H1 (cell line): ENCODE data around the gene HOXC13. TPM values are rescaled to one million over a fixed set of nuclear protein-coding genes. Genes with fewer than 3 reads are reported as not detected.

Experiments used
- CTCF ChIA-PET: fragments of 300-600 bp; sonication (Branson Sonifier 250); formaldehyde crosslinking; loops from one replicate; lab custom pipeline; 2021; ENCODE audit not compliant: partially characterized antibody; lab: Charles Lee
- POLR2A ChIA-PET: fragments of 300-600 bp; sonication (Branson Sonifier 250); formaldehyde crosslinking; loops from one replicate; lab custom pipeline; 2021; ENCODE audit warnings: inconsistent platforms; ENCODE audit not compliant: partially characterized antibody; lab: Charles Lee
- DNase-seq, 2 experiments: peaks; one replicate each; pipeline versions ENCODE4 v3.0.0 to v3.0.0-alpha.2; 2010 to 2022; ENCODE audit warnings: low spot score in 2 of 2, low read depth in 1 of 2, mixed read lengths in 1 of 2
- FAIRE-seq: peaks from 2 replicates; lab custom pipeline; 2011; peaks lifted over from hg19 to GRCh38; lab: Jason Lieb, UNC
- H2AFZ ChIP-seq: 2 replicates; pipeline ENCODE4 v1.8.1; 2012; ENCODE audit warnings: low read length, inconsistent platforms
- H2AK5ac ChIP-seq: 2 replicates; pipeline ENCODE4 v1.6.1; 2013; ENCODE audit warnings: low read depth, low read length
- H2BK120ac ChIP-seq: replicated peaks from 2 replicates; pipeline ENCODE3; 2013; ENCODE audit warnings: low read depth, low read length, inconsistent platforms
- H2BK12ac ChIP-seq: 2 replicates; pipeline ENCODE4 v1.6.1; 2013; ENCODE audit warnings: low read depth, low read length
- H2BK15ac ChIP-seq: 2 replicates; pipeline ENCODE4 v1.6.1; 2013; ENCODE audit warnings: low read length
- H2BK20ac ChIP-seq: 2 replicates; pipeline ENCODE4 v1.6.1; 2013; ENCODE audit warnings: low read length
- H2BK5ac ChIP-seq: 2 replicates; pipeline ENCODE4 v1.6.1; 2013; ENCODE audit warnings: low read depth, low read length
- H3K14ac ChIP-seq: 2 replicates; pipeline ENCODE4 v1.6.1; 2013; ENCODE audit warnings: inconsistent platforms; ENCODE audit not compliant: insufficient read length
- H3K18ac ChIP-seq: 2 replicates; pipeline ENCODE4 v1.6.1; 2013; ENCODE audit warnings: low read length; ENCODE audit errors: extremely low read depth
- H3K23ac ChIP-seq: 2 replicates; pipeline ENCODE4 v1.6.1; 2013; ENCODE audit warnings: inconsistent platforms; ENCODE audit not compliant: insufficient read length
- H3K23me2 ChIP-seq: 2 replicates; pipeline ENCODE4 v1.6.1; 2013; ENCODE audit warnings: low read depth, low read length
- H3K27ac ChIP-seq: 2 replicates; pipeline ENCODE4 v1.6.1; 2011; ENCODE audit warnings: low read depth, low read length, inconsistent platforms
- H3K27me3 ChIP-seq, 4 experiments: replicated peaks in 1 of 4; 1 replicate in 1 of 4; 2 replicates in 3 of 4; pipeline versions ENCODE4 v1.6.1 to v1.8.1; 2011 to 2013; ENCODE audit warnings: low read length in 3 of 4, mild to moderate bottlenecking in 3 of 4, inconsistent platforms in 2 of 4, mixed read lengths in 2 of 4, moderate library complexity in 1 of 4; ENCODE audit not compliant: control insufficient read depth in 3 of 4, insufficient read depth in 3 of 4; ENCODE audit errors: extremely low read depth in 1 of 4
- H3K36me3 ChIP-seq, 4 experiments: 2 replicates each; pipeline versions ENCODE4 v1.6.1 to v1.8.1; 2011 to 2013; ENCODE audit warnings: mild to moderate bottlenecking in 4 of 4, low read length in 3 of 4, moderate library complexity in 2 of 4, control low read depth in 1 of 4, inconsistent platforms in 1 of 4; ENCODE audit not compliant: insufficient read depth in 4 of 4, control insufficient read depth in 2 of 4
- H3K4ac ChIP-seq: replicated peaks from 2 replicates; pipeline ENCODE3; 2013; ENCODE audit warnings: low read length, low read depth, mixed read lengths, inconsistent platforms; ENCODE audit not compliant: insufficient read length
- H3K4me1 ChIP-seq, 4 experiments: replicated peaks in 1 of 4; 1 replicate in 1 of 4; 2 replicates in 3 of 4; pipeline versions ENCODE4 v1.6.1 to v1.8.1; 2011 to 2013; ENCODE audit warnings: low read length in 3 of 4, inconsistent platforms in 2 of 4, mixed read lengths in 1 of 4; ENCODE audit not compliant: insufficient read depth in 4 of 4, control insufficient read depth in 3 of 4
- H3K4me2 ChIP-seq, 2 experiments: 2 replicates each; pipeline versions ENCODE4 v1.6.1 to v1.8.1; 2011 to 2013; ENCODE audit warnings: low read depth in 2 of 2, low read length in 2 of 2, control low read depth in 1 of 2, inconsistent platforms in 1 of 2, mild to moderate bottlenecking in 1 of 2; ENCODE audit not compliant: insufficient read depth in 1 of 2
- H3K4me3 ChIP-seq, 4 experiments: fragments of 200-600, 300-600 bp in 1 of 4; sonication (generic), shearing (Covaris generic), sonication (Bioruptor Twin) in 1 of 4; 2 replicates each; pipeline versions ENCODE4 v1.5.1 to v1.8.1; 2011 to 2016; ENCODE audit warnings: low read length in 4 of 4, low read depth in 3 of 4, control low read depth in 2 of 4, inconsistent platforms in 2 of 4, mild to moderate bottlenecking in 2 of 4, mixed read lengths in 1 of 4, moderate library complexity in 1 of 4; ENCODE audit not compliant: insufficient read depth in 2 of 4; ENCODE audit errors: extremely low read depth in 1 of 4
- H3K56ac ChIP-seq: replicated peaks from 2 replicates; pipeline ENCODE3; 2013; ENCODE audit warnings: low read depth, mild to moderate bottlenecking, mixed read lengths, low read length, inconsistent platforms; ENCODE audit not compliant: insufficient read length
- H3K79me1 ChIP-seq: 2 replicates; pipeline ENCODE4 v1.6.1; 2013; ENCODE audit warnings: low read depth, low read length, control low read depth
- H3K79me2 ChIP-seq, 2 experiments: 2 replicates each; pipeline versions ENCODE4 v1.6.1 to v1.8.1; 2012 to 2013; ENCODE audit warnings: low read length in 2 of 2, mild to moderate bottlenecking in 2 of 2, inconsistent platforms in 1 of 2; ENCODE audit not compliant: insufficient read depth in 2 of 2, control insufficient read depth in 1 of 2
- H3K9ac ChIP-seq, 4 experiments: replicated peaks in 1 of 4; 1 replicate in 1 of 4; 2 replicates in 3 of 4; pipeline versions ENCODE4 v1.6.1 to v1.8.1; 2011 to 2013; ENCODE audit warnings: low read depth in 3 of 4, low read length in 3 of 4, control low read depth in 2 of 4, mild to moderate bottlenecking in 2 of 4, moderate library complexity in 2 of 4, inconsistent platforms in 1 of 4; ENCODE audit errors: extremely low read depth in 1 of 4
- H3K9me3 ChIP-seq, 2 experiments: 2 replicates each; pipeline versions ENCODE4 v1.6.1 to v1.8.1; 2012 to 2013; ENCODE audit warnings: mild to moderate bottlenecking in 2 of 2, moderate library complexity in 2 of 2, control low read depth in 1 of 2, inconsistent platforms in 1 of 2, low read depth in 1 of 2, low read length in 1 of 2, mixed read lengths in 1 of 2; ENCODE audit not compliant: insufficient read depth in 2 of 2
- H4K20me1 ChIP-seq, 2 experiments: replicated peaks in 1 of 2; 2 replicates each; pipeline versions ENCODE3 to v1.8.1; 2011 to 2013; ENCODE audit warnings: inconsistent platforms in 2 of 2, low read length in 2 of 2, mild to moderate bottlenecking in 1 of 2; ENCODE audit not compliant: insufficient read depth in 2 of 2, control insufficient read depth in 1 of 2
- H4K5ac ChIP-seq: 2 replicates; pipeline ENCODE4 v1.6.1; 2013; ENCODE audit warnings: low read length, low read depth, mixed read lengths, inconsistent platforms; ENCODE audit not compliant: insufficient read length
- H4K8ac ChIP-seq: 2 replicates; pipeline ENCODE4 v1.8.0; 2013; ENCODE audit warnings: mild to moderate bottlenecking, moderate library complexity, low read length, inconsistent platforms; ENCODE audit not compliant: insufficient read depth; ENCODE audit errors: extremely low read depth
- H4K91ac ChIP-seq: replicated peaks from 2 replicates; pipeline ENCODE3; 2013; ENCODE audit warnings: low read length, mixed read lengths, inconsistent platforms; ENCODE audit not compliant: insufficient read length
- CBX5 ChIP-seq: fragments of 300-800, 300-1000 bp; sonication (generic); IDR thresholded peaks from 2 replicates; pipeline ENCODE4 v1.7.1; 2016; ENCODE audit warnings: antibody characterized with exemption, low read length, low read depth
- CBX8 ChIP-seq: fragments of 300-800, 300-1000 bp; sonication (generic); IDR thresholded peaks from 2 replicates; pipeline ENCODE4 v1.7.1; 2016; ENCODE audit warnings: low read depth, low read length, borderline replicate concordance
- EZH2 ChIP-seq: fragments of 200-600 bp; sonication (generic); IDR thresholded peaks from 2 replicates; pipeline ENCODE4 v1.7.1; 2012; ENCODE audit warnings: low read depth, mild to moderate bottlenecking, moderate library complexity, low read length, inconsistent platforms; ENCODE audit not compliant: severe bottlenecking
- RNF2 ChIP-seq: fragments of 200-900, 300-1000 bp; sonication (generic); IDR thresholded peaks from 2 replicates; pipeline ENCODE4 v1.7.1; 2016; ENCODE audit warnings: borderline replicate concordance, low read depth, mild to moderate bottlenecking, antibody characterized with exemption, low read length; ENCODE audit not compliant: poor library complexity, severe bottlenecking; ENCODE audit errors: missing control alignments
- SUZ12 ChIP-seq: fragments of 200-600 bp; sonication (generic); IDR thresholded peaks from 2 replicates; pipeline ENCODE4 v1.6.1; 2012; ENCODE audit warnings: mild to moderate bottlenecking, inconsistent platforms, low read length, moderate library complexity, mixed read lengths
- ZNF274 ChIP-seq: IDR thresholded peaks from 2 replicates; pipeline ENCODE4 v1.7.0; 2012; ENCODE audit warnings: low read length, borderline replicate concordance; ENCODE audit errors: extremely low read depth
- WGBS, 2 experiments: shearing (Covaris generic) in 1 of 2; methylation state at CpG; one replicate each; pipeline versions ENCODE4 v1.1.6 to v1.1.7; 2013 to 2015; ENCODE audit warnings: low lambda C conversion rate in 2 of 2, mixed read lengths in 2 of 2, inconsistent platforms in 1 of 2, low coverage in 1 of 2, missing lambda C conversion rate in 1 of 2; ENCODE audit not compliant: insufficient replicate concordance in 2 of 2, insufficient coverage in 1 of 2, insufficient read length in 1 of 2; ENCODE audit errors: extremely low coverage in 1 of 2, missing lambda C conversion rate in 1 of 2; 5-methylcytosine and 5-hydroxymethylcytosine counted together
- polyA plus RNA-seq, 7 experiments: library from polyadenylated mRNA; depleted of rRNA in 3 of 7; stranded (reverse) in 5 of 7; unstranded in 2 of 7; fragments of >200 nt in 5 of 7; fragments of 200-250 nt in 2 of 7; gene quantifications; 1 replicate in 5 of 7; 2 replicates in 1 of 7; 4 replicates in 1 of 7; pipeline versions ENCODE4 v1.2.1 to v1.2.3, GENCODE V29; 2011 to 2013; ENCODE audit warnings: missing spikeins in 2 of 7, mixed read lengths in 2 of 7
- total RNA-seq: library from RNA; stranded (reverse); fragmentation: NEBNext Ultra II Directional; extraction: Animal tissue kit (Norgen Biotek cat#: 25700); gene quantifications from 2 replicates; pipeline ENCODE4 v1.2.1, GENCODE V29; 2021

HOXC13 gene
- total and polyA plus RNA-seq, 2 of the 8 experiments (the other 6 are each of a cell fraction or from before 2014, with no cell fraction given), result 0.02 TPM; not detected in 1

GRCh38 chr12:53940443-53941014 lies 1.9 kb downstream of the HOXC13 start:
- no peak overlapping the region for H3K18ac ChIP-seq
- no peak overlapping the region for H2AFZ ChIP-seq
- no peak overlapping the region for H2BK5ac ChIP-seq
- no peak overlapping the region for H2BK20ac ChIP-seq
- DNase-seq (peak in 1 of 2 experiments; percentile 49), FAIRE-seq (no peak)
- H4K8ac ChIP-seq, result no peak overlapping the region
- H2BK120ac ChIP-seq, result no peak overlapping the region
- H4K5ac ChIP-seq, result no peak overlapping the region
- no peak overlapping the region for H3K4ac ChIP-seq
- POLR2A ChIA-PET, result interaction anchor here (1.0 to 1.2 kb wide), 2 partner anchors 13 to 28 kb away, joined by 3 read pairs; no protein-coding TSS in a partner anchor
- H2BK15ac ChIP-seq, result no peak overlapping the region
- 19% methylated on average over 8 of the region's 9 CpGs; no CpG with 5 or more reads in 1 of the 2 experiments for WGBS, 2 experiments
- H3K9ac ChIP-seq, result no peak overlapping the region
- CTCF ChIA-PET, result interaction anchor here (0.6 to 2.5 kb wide), 8 partner anchors 12 to 183 kb away, joined by 3 to 9 read pairs (median 4); partner anchors contain the start of gene HOXC10
- H3K23me2 ChIP-seq, result no peaks in the 10 kb centered on the region
- H3K14ac ChIP-seq, result no peak overlapping the region
- H3K36me3 ChIP-seq, result peaks cover 0 to 4% (median 0%) of the 10 kb centered on the region in 4 experiments; a peak in 1 of 8 replicates
- H3K56ac ChIP-seq, result no peak overlapping the region
- no peaks in the 10 kb centered on the region for H3K9me3 ChIP-seq
- H3K4me2 ChIP-seq, result no peak overlapping the region
- H4K91ac ChIP-seq, result no peak overlapping the region
- no peaks in the 10 kb centered on the region for H3K79me2 ChIP-seq
- TF ChIP-seq CBX5 (no peak), CBX8 (0 out of 2 replicates have a peak, but pooled peaks have one; percentile 36), RNF2 (peak; percentile 81), ZNF274 (no peak), EZH2 (peak; percentile 86), SUZ12 (peak; percentile 78; the same call in 1 of the 2 replicates)
- H4K20me1 ChIP-seq, result peaks cover 16 to 24% of the 10 kb centered on the region in 2 experiments
- 0 out of 2 replicates have a peak overlapping the region, but pooled peaks have one; percentile 6 for H2BK12ac ChIP-seq
- H3K79me1 ChIP-seq, result no peaks in the 10 kb centered on the region
- H3K27me3 ChIP-seq, result peaks cover 91 to 100% (median 97%) of the 10 kb centered on the region in 4 experiments
- no peak overlapping the region for H3K27ac ChIP-seq
- H3K23ac ChIP-seq, result no peak overlapping the region
- H3K4me1 ChIP-seq, result peaks cover 0 to 6% (median 5%) of the 10 kb centered on the region in 4 experiments; a peak in 4 of 7 replicates
- H2AK5ac ChIP-seq, result no peak overlapping the region
- H3K4me3 ChIP-seq, result no peak overlapping the region
